Muscle layer of colon (tissue), 2 donors: ENCODE measurements around the gene UBR2.

Experiments used
- H3K27ac ChIP-seq: one replicate; pipeline ENCODE4 v1.7.0; 2013; ENCODE audit warnings: low read depth, mild to moderate bottlenecking, low read length, moderate library complexity
- H3K27me3 ChIP-seq, 2 donors: one replicate each; pipeline ENCODE4 v1.7.0; 2013; ENCODE audit warnings: low read length in 2 of 2, mild to moderate bottlenecking in 2 of 2; ENCODE audit not compliant: insufficient read depth in 2 of 2, control insufficient read depth in 1 of 2
- H3K36me3 ChIP-seq: one replicate; pipeline ENCODE4 v1.7.0; 2013; ENCODE audit warnings: mild to moderate bottlenecking, low read length; ENCODE audit not compliant: insufficient read depth
- H3K4me1 ChIP-seq: one replicate; pipeline ENCODE4 v1.7.0; 2013; ENCODE audit warnings: mild to moderate bottlenecking, low read length; ENCODE audit not compliant: insufficient read depth
- H3K4me3 ChIP-seq, 2 donors: one replicate each; pipeline ENCODE4 v1.7.0; 2013; ENCODE audit warnings: low read length in 2 of 2, low read depth in 1 of 2, mild to moderate bottlenecking in 1 of 2, moderate library complexity in 1 of 2
- H3K9ac ChIP-seq: one replicate; pipeline ENCODE4 v1.7.0; 2013; ENCODE audit warnings: low read length
- H3K9me3 ChIP-seq: one replicate; pipeline ENCODE4 v1.7.0; 2013; ENCODE audit warnings: mild to moderate bottlenecking, low read length
- donor health status: abdominal sarcoma.
- donor health status: Adenocarcinoma of cecum.

The UBR2 gene

DNA sequence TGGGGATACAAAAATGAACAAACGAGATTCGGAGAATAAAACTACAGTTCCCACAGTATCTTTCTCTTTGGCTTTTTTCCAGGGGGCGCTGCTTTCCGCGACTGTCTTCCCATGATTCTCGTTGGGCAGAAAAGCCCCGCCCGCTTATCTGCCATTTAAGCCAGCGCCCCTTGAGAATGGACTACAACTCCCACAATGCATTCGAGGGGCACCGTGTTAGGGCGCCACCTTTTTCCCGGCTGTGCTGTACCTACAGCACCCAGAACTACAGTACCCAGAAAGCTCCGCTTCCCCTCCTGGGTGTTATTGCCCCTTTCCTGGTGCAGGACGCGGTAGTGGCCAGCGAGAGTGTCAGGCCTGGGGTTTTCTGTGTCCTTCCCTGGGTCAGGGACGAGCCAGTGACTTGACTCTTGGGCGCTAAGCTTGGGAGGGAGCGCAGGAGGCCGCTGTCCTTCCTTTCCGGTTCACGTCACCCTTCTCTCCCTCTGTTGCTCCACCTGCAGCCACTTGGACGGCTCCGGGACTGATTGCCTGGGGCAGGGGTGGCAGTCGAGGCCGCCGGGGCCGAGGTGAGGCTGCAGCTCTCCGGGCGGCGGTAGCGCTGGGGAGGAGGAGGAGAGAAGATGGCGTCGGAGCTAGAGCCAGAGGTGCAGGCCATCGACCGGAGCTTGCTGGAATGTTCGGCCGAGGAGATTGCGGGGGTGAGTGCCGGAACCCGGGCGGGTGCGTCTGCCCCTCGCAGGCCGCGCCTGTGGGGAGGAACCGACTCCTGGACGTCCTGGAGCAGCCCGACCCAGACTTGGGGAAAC, at the start of gene UBR2:
Gene UBR2 (plus strand): TSS at position 333 of the 809 bp plus-strand sequence. CDS start 291 bp downstream, at position 624.
- no peaks in the 10 kb centered on the region for H3K36me3 ChIP-seq
- H3K4me3 ChIP-seq = peak within 1 kb of the TSS; percentile 62 to 97
- H3K4me1 ChIP-seq = peaks cover 17% of the 10 kb centered on the region
- H3K9me3 ChIP-seq = no peaks in the 10 kb centered on the region
- no peaks in the 10 kb centered on the region for H3K27me3 ChIP-seq
- peak within 1 kb of the TSS; percentile 96 for H3K27ac ChIP-seq
- peak within 1 kb of the TSS; percentile 99 for H3K9ac ChIP-seq

DNA sequence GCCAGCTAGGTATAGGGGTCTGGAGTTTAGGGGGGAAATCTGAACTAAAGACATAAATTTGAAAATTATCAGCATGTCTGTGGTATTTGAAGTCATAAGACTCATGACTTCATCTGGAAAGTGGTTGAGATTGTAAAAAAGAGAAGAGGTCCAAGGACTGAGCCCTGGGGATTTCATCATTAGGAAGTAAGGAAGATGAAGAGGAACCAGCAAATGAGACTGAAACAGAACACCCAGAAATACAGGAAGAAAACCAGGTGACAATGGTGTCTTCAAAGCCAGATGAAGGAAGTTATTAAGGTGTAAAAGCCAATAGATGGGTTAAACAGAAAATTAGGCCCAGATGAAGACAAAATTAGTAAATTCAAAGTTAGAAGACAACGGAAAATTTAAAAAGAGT, 49.1 kb upstream of the UBR2 start:
- Histone ChIP-seq H3K9ac (no peak overlapping the region), H3K27me3 (no peaks in the 10 kb centered on the region), H3K4me3 (no peak overlapping the region), H3K9me3 (no peaks in the 10 kb centered on the region), H3K36me3 (no peaks in the 10 kb centered on the region), H3K27ac (no peak overlapping the region), H3K4me1 (peaks cover 3% of the 10 kb centered on the region)

DNA sequence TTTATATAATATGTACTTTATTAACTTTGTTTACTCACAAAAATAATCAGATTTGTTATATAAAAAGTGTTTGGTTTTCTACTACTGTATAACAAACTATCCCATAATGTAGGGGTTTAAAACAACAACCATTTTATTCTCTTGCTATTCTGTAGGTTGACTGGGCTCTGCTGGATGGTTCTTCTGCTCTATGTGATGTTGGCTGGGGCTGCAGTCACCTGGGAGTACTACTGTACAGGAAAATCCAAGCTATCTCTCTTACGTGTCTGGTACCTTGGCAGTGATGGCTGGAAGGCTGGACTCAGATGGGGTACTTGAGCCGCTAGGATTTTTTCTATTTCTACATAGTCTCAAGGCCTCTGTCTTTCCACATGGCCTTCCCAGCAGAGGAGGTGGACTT, 44.0 kb upstream of the UBR2 start:
- Histone ChIP-seq H3K36me3 (no peaks in the 10 kb centered on the region), H3K27ac (no peak overlapping the region), H3K4me3 (no peak overlapping the region), H3K4me1 (no peaks in the 10 kb centered on the region), H3K9me3 (no peaks in the 10 kb centered on the region), H3K27me3 (no peaks in the 10 kb centered on the region), H3K9ac (no peak overlapping the region)

DNA sequence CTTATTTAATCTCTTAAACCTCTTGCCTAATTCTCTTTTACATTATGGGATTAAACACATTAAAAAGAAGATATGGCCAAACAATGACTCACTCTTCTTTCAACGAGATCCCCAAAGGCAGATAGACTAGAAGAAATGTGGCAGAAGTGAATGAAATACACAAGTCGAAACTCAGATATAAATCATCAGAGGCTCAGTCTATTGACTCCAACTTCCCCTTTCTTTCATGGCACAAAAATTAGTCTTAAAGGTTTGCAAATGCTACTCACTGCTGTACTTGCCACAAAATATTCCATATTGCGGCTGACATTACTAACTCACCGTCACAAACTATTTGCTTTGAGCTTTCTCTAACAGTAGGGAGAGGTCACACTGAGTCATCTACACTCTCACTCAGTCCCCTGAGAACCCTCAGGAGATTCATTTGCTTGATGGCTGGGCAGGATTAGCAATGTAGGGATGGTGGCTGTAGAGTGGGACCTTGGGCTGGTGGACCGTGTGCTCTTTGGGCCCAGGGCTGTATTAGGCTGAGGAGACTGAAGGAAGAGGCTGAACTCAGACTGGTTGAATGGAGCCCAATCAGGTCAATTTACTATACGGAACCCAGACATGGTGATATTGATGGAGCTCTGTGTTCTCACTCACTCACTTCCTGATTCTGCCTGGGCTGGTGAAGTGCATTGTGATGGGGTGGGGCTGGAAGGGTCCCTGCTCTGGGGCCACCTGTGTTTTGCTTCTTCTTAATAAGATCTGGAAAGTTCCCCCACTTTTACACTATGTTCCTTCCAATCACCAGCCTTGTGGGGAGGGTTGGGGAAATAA, 42.8 kb upstream of the UBR2 start:
- no peak overlapping the region for H3K27ac ChIP-seq
- H3K4me1 ChIP-seq = no peaks in the 10 kb centered on the region
- no peaks in the 10 kb centered on the region for H3K9me3 ChIP-seq
- H3K27me3 ChIP-seq = no peaks in the 10 kb centered on the region
- no peak overlapping the region for H3K4me3 ChIP-seq
- H3K36me3 ChIP-seq = no peaks in the 10 kb centered on the region
- no peak overlapping the region for H3K9ac ChIP-seq

DNA sequence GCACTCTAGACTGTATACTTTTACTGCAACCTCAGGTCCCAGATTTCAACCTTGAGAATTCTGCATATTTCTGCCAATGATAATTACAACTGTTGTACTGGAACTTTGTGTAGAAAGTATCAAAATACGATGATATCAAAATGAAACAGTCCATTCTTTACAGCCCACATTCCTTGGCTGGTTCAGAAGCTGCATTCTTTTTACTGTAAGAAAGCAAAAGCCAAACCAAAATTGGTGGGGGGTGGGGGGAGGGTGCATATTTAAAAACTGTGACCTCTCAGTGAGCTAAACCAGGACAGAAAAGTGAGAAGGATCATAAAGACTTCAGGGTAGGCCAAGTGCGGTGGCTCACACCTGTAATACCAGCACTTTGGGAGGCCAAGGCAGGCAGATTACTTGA, 41.8 kb upstream of the UBR2 start:
- Histone ChIP-seq H3K27ac (no peak overlapping the region), H3K9me3 (no peaks in the 10 kb centered on the region), H3K4me3 (no peak overlapping the region), H3K36me3 (no peaks in the 10 kb centered on the region), H3K4me1 (no peaks in the 10 kb centered on the region), H3K9ac (no peak overlapping the region), H3K27me3 (no peaks in the 10 kb centered on the region)

DNA sequence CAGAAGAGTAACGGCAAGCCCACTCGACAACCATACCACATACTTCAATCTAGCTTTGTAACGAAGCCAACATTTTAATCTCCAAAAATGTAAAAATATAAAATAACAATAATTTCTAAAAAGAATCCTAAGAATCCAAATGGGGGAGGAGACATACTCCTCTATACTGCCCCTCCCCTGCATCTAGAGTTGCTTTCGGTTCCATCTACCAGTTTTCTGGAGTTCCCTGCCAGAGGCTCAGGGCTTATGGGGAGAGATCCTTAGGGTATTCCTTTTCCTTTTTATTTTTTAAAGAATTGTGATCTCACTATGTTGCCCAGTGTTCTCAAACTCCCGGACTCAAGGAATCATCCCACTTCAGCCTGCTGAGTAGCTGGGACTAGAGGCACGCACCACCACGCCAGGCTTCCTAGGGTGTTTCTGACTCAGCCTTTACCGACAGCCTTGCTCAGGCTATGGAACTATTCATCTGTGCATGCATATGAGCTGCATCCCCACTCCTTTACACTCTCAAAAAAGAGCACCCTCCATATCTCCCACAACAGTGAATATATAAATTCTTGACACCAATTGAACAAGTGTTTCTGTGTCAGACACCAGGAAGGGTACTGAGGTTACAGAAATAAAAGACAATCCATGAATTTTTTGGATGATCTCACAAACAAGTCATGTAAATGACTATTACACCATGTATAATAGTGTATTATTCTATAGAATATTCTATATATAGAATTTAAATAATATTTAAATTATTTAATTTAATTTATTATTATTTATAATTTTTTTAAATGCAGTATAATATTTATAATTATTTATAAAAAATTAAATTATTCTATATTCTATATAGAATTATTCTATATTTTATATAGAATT, 40.7 kb upstream of the UBR2 start:
- H3K9ac ChIP-seq = no peak overlapping the region
- H3K36me3 ChIP-seq = no peaks in the 10 kb centered on the region
- H3K4me3 ChIP-seq = no peak overlapping the region
- H3K9me3 ChIP-seq = no peaks in the 10 kb centered on the region
- H3K27me3 ChIP-seq = no peaks in the 10 kb centered on the region
- H3K4me1 ChIP-seq = no peaks in the 10 kb centered on the region
- no peak overlapping the region for H3K27ac ChIP-seq

DNA sequence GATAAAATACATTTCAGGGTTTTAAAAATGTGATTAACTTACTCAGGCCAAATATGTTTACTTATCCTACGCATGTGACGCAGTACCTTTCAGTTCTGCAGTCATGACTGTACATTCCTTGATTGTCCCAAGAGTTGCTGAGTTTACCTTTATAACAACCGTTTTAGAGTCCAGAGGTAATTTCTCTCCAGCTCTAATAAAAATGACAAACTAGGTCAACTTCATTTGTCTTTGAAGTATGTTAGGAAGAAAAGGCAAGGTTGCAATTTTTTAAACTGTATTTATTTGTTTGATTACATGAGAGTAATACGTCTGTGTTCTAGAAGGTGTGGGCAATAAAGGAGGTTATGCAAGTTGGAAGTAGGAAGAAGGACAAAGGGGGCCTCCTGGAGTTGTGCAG, 38.6 kb upstream of the UBR2 start:
- Histone ChIP-seq H3K9me3 (no peaks in the 10 kb centered on the region), H3K4me3 (no peak overlapping the region), H3K9ac (no peak overlapping the region), H3K36me3 (no peaks in the 10 kb centered on the region), H3K27ac (no peak overlapping the region), H3K4me1 (no peaks in the 10 kb centered on the region), H3K27me3 (no peaks in the 10 kb centered on the region)

DNA sequence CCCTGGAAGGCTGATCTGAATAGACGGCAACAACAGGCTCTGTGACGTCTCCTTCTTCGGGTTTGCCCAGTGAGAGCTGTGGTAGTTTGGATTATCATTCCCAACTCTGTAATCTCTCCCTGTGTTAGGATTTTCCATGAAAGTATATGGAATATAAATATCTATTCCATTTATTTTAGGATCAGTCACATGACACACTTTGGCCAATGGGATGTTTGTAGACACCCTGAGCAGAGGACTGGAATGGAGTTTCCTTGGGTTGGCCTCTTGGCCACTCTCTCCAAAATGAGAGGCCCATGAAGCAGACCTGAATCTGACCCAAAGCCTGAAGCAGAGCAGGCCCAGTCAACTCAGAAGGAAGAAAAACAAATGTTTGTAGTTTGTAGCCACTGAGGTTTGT, 37.2 kb upstream of the UBR2 start:
- Histone ChIP-seq H3K4me1 (no peaks in the 10 kb centered on the region), H3K27me3 (no peaks in the 10 kb centered on the region), H3K9me3 (no peaks in the 10 kb centered on the region), H3K9ac (no peak overlapping the region), H3K27ac (no peak overlapping the region), H3K4me3 (no peak overlapping the region), H3K36me3 (no peaks in the 10 kb centered on the region)

DNA sequence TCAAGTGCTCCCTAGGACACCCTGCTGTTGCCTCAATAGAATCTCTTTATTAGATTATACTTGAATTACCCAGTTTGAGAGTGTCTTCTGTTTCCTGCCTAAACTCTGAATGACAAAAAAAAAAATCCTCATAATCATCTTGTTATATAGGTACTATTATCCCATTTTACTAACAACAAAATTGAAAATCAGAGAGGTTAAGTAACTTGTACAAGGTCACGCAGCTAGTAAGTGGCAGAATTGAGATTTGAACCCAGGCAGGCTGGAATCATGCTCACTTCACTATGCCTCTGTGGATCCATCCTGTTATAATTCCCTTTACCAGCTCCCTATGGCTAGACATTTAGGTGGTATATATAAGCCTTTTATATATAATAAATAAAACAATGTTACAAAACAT, 36.6 kb upstream of the UBR2 start:
- Histone ChIP-seq H3K9me3 (no peaks in the 10 kb centered on the region), H3K36me3 (no peaks in the 10 kb centered on the region), H3K27me3 (no peaks in the 10 kb centered on the region), H3K27ac (no peak overlapping the region), H3K4me1 (no peaks in the 10 kb centered on the region), H3K9ac (no peak overlapping the region), H3K4me3 (no peak overlapping the region)

DNA sequence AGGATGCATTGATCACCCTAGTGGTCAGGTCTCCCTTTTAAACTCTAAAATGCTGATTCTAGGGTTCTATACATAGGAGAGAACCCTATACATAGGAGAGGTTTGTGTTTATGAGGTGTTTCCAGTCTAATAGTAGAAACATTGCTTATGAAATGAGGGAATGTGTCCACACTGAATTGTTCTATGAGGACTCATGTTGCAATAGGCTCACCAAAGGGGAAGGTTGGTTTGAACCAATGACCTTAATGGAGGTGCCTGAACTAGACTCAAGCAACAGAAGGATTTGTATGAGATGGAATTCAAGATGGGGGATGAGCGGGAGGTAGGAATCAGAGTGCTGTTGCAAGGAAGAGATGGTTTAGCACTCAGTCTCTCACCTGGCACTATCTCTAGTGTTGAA, 33.5 kb upstream of the UBR2 start:
- Histone ChIP-seq H3K27me3 (no peaks in the 10 kb centered on the region), H3K36me3 (no peaks in the 10 kb centered on the region), H3K27ac (no peak overlapping the region), H3K9me3 (no peaks in the 10 kb centered on the region), H3K9ac (no peak overlapping the region), H3K4me3 (no peak overlapping the region), H3K4me1 (no peaks in the 10 kb centered on the region)

DNA sequence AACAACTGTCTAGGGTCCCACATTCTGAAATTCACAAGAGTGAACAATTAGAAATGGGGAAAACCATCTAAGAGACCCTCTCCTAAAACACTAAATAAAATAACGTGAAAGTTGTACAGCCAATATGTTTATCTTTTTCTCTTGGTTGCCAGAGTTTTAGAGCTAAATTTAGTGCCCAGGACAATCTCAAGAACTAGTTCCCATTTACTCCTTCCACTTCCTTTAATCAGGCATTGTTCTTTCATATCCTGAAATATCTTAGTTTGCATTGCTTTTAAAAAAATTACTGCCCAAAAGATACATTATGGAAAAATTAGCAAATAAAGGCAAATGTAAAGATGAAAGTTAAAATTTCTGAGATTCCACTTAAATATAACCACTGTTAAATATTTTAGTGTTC, 33.1 kb upstream of the UBR2 start:
- Histone ChIP-seq H3K9me3 (no peaks in the 10 kb centered on the region), H3K4me3 (no peak overlapping the region), H3K36me3 (no peaks in the 10 kb centered on the region), H3K4me1 (no peaks in the 10 kb centered on the region), H3K9ac (no peak overlapping the region), H3K27ac (no peak overlapping the region), H3K27me3 (no peaks in the 10 kb centered on the region)
